Astrocyte of the cerebellum (primary cell): ENCODE measurements around the gene RAMACL.

Source experiments
- DNase-seq: peaks from one replicate; pipeline ENCODE4 v3.0.0-alpha.2; 2011; ENCODE audit warnings: low read depth
- H3K4me3 ChIP-seq: 2 replicates; pipeline ENCODE4 v1.5.1; 2011; ENCODE audit warnings: mild to moderate bottlenecking, low read depth, low read length, moderate library complexity
- in situ Hi-C: cut with HindIII; loops from 2 replicates; pipeline ENCODE4 v1.10.0; 2017; ENCODE audit warnings: low sequenced_read_pairs
- TF ChIP-seq, protein P1 (sequence below): IDR thresholded peaks from 2 replicates; pipeline ENCODE4 v1.5.1; 2012; ENCODE audit warnings: low read length, low read depth, moderate library complexity, mild to moderate bottlenecking; ENCODE audit errors: missing control alignments

Gene RAMACL

DNA sequence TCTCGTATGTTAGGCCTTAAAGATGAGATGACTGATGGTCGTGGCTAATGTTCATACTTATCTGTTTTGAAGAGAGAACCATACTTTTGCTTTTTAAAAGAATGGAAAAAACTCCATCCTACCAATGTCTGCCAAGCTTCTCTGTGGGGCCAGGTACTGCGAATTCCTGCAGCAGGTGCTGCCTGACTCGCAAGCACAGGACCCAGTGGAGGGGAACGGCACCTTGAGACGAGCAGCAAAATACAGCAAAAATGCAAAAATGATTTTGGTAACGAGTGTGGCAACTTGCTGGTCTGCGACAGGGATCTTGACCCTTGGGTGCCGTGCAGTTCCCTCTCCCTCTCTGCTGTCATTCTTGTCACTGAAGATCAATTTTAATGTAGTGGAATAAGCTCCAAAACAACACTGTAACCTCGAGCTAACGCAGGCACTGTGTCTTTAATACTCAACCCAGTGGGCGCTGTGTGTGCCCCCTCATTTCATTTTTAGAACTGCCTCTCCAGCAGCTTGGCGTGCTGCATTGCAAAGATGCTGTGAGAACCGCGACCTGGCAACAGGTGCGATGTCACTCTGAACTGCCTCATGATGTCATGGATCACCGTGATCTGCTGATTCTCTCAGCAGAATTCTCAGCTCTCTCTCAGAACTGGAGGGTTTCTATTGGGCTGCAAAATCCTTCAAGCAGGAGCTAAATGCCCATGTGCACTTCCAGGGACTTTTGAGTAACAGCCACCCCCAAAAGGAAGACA is 51.6 kb downstream of the RAMACL start:
- in situ Hi-C loops: no loop called here
- DNase-seq: no peak
- no peak overlapping the region for H3K4me3 ChIP-seq
- TF ChIP-seq, protein P1, sequence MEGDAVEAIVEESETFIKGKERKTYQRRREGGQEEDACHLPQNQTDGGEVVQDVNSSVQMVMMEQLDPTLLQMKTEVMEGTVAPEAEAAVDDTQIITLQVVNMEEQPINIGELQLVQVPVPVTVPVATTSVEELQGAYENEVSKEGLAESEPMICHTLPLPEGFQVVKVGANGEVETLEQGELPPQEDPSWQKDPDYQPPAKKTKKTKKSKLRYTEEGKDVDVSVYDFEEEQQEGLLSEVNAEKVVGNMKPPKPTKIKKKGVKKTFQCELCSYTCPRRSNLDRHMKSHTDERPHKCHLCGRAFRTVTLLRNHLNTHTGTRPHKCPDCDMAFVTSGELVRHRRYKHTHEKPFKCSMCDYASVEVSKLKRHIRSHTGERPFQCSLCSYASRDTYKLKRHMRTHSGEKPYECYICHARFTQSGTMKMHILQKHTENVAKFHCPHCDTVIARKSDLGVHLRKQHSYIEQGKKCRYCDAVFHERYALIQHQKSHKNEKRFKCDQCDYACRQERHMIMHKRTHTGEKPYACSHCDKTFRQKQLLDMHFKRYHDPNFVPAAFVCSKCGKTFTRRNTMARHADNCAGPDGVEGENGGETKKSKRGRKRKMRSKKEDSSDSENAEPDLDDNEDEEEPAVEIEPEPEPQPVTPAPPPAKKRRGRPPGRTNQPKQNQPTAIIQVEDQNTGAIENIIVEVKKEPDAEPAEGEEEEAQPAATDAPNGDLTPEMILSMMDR: no peak

DNA sequence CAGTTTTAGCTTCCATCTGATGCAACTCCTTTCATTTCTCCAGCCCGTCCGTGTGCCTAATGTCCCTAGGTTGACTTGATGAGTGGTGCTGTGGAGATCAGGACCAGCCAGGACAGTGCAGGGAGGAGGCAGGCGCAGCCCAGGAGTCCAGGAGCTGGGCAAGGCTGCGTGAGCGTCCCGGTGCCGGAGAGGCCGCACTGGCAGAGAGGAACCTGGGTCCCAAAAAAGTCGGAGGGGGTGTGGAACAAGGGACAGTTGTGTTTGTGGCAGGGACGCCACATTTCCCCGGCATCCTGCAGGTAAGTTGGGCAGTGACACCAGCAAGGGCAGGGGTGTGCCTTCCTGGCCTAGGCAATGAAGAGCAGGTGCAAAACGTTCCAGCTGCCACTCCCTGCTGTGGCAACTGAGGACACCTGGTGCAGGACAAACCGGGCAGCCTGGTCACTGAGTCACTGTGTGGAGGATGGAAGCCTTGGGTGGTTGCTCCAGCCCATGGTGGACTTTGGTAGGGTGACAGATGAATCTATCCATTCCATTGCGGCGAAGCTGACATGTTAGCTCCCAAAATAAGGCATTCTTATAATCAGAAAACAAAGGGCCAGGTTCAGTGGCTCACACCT is 53.2 kb downstream of the RAMACL start:
- in situ Hi-C loops: no loop called here
- no peak overlapping the region for H3K4me3 ChIP-seq
- TF ChIP-seq, protein P1: no peak
- DNase-seq: no peak
